NCI-H128 (cell line): ENCODE measurements around the gene SYNE1.
"Not testable (repeated sequence)": the region's sequence is repeated elsewhere in the genome, so short reads cannot be mapped to it uniquely, and the experiment has no call there.

ENCODE experiments used
- DNase-seq: peaks from one replicate; lab custom pipeline; 2025; ENCODE audit not compliant: unreplicated experiment; lab: John Stamatoyannopoulos, UW

Gene SYNE1

DNA sequence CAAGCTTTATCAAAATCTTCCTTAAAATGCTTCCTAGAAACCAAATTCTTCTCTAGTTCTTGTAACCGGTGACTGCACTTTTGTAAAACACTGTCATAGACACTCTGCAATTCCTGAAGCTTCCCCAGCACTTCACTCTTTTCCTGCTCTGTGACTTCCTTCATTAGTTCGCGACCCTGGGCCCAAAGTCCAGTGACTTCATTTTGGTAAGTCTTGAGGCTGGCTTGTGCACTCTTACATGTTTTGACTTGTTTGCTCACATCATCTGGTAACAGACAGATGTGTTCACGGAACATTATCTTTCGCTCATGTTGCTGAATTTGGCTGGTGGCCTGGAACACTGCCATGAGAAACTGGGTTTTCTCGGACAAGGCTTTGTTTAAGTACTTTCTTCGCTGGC is 306.2 kb downstream of the SYNE1 start:
- no peak for DNase-seq

DNA sequence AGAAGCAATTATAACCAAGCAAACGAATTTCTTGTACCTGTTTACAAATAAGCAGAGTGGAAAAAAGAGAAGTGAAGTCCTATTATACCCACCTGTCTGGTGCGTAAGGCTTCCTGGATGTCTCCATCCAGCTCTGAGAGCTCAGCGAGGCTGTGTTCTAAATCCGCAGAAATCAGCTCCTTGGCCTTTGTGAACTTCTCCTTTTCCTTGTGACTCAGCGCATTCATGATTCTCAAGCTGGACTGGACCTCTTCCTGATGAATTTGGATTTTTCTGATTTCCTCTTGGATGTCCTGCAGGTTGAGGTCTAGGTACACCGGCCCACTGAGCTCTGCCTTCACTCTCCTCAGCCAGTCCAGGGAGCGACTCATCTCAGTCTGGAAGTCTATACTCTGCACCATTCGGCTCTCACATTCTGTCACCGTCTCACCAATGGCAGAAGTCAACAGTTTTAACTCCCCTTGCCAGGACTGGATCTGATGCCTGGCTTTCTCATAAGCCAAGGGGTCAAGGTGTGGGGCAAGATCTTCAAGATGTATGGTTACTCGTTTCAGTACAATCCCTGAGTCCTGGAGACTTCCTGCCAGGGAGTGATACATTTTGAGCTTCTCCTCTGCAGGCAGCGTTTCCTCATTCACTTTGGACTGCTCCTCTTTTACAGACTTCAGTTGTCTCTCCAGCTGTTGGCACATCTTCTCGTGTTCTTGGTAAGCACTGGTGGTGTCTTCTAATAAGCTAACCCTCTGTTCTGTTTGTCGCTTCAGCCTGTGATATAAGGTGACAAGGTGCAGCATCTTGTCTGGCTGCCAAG is 307.3 kb downstream of the SYNE1 start:
- no peak for DNase-seq

DNA sequence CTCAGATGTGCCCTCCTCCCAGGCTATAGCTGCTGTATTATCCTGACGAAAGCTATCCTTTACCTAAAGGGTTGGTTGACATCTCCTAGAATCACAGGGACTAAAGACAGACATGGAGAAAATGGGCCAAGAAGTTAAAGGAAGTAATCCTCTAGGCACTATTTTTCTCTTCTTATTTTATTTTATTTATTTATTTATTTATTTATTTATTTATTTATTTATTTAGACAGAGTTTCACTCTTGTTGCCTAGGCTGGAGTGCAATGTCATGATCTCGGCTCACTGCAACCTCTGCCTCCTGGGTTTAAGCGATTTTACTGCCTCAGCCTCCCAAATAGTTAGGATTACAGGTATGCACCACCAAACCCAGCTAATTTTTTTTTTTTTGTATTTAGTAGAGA is 309.0 kb downstream of the SYNE1 start:
- not testable (repeated sequence) for DNase-seq

DNA sequence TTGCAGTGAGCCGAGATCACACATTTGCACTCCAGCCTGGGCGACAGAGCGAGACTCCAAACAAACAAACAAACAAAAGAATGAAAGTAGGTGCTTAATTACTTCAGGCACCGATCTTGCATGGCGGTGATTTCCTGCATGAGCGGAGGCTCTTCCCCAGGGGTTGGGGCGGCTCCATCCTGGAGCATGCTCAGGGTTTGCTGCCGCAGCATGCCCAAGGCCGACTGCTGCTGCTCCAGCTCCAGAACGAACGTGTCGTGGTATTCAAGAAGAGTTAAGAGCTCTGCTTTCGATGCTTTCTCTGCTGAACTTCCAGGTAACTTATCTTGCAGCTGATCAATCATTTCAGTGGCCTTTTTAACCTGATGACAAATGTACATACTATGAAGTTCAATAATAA is 313.8 kb downstream of the SYNE1 start:
- no peak for DNase-seq

DNA sequence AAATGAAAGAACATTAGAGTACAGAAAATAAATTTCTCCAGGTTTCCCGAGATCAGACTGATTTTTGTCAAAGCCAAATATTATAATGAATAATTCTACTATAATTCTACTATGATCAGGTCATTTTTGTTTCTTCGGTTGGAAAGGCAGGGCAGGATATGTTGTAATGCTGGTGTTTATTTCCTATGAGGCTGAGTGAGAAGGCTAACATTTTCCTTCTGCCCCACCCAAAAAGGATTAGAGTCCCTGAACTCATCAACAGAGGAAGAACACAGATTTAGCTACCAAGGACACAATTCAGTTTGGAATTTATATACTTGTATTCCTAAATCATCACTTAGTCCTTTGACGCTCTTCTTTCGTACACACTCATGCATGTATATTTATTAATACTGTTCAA is 318.9 kb downstream of the SYNE1 start:
- DNase-seq = no peak

DNA sequence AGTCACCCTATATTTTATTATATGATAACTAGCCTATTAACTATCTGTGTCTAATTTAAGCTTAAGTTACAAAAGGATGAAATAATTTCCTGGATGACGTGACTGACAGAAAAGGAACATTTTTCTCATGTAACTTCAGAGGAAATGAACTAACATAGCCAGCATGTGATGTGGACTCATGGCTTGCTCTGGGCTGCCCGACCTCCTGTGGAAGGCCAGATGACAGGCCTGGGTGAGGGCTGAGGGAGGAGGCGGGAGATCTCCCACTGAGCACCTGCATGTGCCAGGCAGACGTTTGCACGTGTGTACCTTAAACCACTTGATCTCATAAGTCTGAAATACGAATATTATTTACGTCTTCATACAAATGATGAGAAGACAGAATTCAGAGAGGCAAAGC is 321.1 kb downstream of the SYNE1 start:
- DNase-seq = no peak

DNA sequence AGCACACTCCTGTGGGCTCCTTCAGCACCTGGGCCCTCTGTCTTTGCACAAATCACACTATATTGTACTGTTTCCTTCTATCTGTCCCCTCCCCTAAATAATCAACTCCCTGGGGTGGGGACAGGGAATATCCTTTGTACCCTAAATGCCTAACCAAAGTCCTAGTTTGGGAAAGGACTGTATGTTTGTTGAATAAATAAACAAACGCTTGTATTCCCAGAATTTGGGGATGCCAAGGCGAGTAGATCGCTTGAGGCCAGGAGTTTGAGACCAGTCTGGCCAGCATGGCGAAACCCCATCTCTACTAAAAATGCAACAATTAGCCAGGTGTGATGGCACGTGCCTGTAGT is 322.7 kb downstream of the SYNE1 start:
- DNase-seq = no peak

DNA sequence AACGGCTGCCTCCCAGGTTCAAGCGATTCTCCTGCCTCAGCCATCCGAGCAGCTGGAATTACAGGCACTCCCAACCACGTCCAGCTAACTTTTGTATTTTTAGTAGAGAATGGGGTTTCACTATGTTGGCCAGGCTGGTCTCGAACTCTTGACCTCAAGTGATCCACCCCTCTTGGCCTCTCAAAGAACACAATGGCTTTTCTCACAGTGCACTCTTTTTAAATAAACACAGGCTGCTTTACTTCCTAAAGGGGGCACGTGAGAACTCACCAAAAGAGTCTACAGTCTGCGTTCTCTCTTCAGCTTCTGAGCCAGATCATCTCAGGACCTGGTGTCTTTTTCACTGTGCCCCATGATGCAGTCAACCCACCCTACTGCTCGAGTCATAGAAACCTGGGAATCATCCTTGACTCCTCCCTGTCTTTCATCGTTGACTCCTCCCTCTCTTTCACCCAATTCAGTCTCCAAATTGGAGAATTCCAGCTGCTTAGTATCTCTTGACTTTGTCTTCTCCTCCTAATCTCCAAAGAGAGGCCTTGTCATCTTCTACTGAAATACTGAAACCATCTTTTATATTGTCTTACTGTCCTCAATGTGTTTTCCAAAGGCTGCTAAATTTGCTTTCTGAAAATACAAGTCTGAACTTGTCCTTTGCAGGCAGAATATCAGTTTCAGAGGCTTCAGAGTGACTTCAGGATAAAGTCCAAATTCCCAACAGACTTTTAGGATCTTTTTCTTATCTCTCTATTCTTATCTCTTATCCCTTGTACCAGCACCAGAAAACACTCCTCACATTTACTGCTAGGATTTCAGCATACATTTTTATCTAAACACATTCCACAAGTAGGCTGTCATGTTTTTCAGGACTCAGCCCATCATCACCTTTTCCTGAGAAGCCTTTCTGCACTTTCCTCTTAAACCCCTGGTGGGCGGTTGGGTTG is 323.4 kb downstream of the SYNE1 start:
- no peak for DNase-seq

DNA sequence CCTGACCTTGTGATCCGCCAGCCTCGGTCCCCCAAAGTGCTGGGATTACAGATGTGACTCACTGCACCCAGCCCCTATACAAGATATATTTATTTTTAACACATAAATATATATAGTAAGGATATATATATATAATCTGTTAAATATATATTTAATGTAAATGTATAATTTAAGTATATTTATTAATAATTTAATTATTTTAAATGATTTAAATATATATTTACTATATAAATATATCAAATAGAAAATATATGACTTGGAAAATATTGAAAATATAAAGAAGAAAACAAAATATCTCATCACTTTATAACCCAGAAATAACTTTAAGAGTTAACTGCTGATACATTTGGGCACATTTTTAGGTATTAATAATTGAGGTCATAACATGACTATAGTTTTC is 324.7 kb downstream of the SYNE1 start:
- no peak for DNase-seq

DNA sequence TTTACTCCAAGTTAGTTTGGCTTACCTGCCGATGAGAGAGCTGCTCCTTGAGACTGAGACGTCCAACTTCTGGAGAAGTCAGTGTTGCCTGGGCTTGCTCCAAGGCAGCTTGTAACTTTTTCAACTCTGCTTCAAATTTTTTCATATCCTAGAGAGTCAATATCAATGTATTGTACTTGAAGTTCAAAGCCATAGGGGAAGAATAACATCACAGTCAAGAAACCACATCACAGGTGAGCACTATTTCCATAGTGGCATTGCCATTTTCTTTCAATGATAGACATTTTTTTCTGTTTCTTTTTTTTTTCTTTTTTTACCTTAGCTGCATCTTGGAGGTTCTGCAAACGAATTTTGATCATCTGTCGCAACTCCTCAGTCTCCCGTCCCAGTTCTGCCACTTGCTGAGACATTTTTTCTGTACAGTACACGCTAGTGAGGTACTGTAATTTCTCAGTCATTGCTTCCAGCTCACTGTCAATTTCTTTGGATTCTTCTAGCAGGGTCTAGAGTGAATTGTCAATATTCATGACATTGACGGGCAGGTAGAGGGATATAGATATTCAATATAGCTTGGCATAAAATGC is 326.7 kb downstream of the SYNE1 start:
- no peak for DNase-seq

DNA sequence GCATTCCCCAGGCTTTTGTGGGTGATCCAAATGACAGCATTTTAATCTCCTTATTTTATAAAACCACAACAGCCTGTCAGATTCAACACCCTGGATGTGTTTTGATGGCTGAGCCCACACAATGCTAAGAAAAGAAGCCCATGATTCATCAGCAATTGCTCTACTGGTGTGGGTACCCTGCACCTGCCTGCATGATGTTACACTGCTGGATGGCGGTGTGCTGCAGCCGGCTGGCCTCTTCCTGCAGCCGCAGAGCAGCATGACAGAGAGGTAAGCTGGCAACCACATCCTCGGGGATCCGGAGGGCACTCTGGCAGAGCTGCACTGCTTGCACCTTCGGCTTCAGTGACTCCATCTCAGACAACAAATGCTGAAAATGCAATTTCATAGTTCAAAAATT is 327.5 kb downstream of the SYNE1 start:
- no peak for DNase-seq

DNA sequence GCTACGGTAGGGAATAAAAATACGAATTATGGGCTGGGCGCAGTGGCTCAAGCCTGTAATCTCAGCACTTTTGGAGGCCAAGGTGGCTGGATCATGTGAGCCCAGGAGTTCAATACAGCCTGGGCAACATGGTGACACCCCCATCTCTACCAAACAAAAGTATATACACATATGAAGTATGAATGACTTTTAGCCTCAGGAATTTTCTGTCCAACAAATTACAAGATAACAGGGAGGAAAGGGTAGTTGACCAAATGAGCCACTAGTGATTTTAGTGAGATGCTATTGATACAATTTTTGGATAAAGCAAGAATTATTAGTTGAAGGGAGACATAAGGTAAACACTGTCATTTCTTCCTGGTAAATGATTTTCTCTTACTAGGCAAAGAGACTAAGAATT is 328.2 kb downstream of the SYNE1 start:
- DNase-seq = no peak

DNA sequence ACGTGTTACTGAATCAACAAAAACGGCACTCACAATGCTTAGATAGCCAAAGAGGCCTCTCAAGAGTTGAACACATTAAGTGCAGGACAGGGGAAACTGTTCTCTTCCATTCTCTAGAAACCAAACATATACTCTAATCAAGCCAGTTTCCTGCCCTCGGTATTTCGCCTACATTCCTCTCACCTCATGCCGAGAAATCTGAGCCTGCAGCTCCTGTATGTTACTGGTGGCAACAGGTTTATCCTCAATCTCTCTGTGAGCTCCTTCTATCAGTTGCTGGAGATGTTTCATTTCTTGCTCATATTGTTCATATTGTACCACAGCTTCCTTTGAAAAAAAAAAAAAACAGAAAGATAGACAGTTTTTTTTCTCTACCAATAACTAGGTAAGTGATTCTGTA is 328.9 kb downstream of the SYNE1 start:
- no peak for DNase-seq

DNA sequence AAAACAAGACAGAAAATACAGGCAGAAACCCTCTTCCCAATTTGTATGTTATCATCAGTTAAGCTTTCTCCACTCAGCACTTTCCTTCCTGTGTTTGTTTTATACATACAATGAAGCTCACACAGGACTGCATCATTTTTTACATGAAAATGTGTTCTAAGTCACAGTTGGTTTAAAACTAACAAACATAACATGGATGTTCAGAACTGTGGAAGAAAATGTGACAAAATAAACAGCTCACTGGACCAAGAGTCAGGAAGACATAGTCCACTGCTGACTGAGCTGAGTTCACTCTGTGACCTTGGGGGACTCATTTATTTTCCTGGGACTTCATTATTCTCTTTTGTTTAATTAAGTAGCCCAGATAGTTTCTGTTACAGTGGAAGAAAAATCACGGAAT is 331.5 kb downstream of the SYNE1 start:
- DNase-seq = no peak

DNA sequence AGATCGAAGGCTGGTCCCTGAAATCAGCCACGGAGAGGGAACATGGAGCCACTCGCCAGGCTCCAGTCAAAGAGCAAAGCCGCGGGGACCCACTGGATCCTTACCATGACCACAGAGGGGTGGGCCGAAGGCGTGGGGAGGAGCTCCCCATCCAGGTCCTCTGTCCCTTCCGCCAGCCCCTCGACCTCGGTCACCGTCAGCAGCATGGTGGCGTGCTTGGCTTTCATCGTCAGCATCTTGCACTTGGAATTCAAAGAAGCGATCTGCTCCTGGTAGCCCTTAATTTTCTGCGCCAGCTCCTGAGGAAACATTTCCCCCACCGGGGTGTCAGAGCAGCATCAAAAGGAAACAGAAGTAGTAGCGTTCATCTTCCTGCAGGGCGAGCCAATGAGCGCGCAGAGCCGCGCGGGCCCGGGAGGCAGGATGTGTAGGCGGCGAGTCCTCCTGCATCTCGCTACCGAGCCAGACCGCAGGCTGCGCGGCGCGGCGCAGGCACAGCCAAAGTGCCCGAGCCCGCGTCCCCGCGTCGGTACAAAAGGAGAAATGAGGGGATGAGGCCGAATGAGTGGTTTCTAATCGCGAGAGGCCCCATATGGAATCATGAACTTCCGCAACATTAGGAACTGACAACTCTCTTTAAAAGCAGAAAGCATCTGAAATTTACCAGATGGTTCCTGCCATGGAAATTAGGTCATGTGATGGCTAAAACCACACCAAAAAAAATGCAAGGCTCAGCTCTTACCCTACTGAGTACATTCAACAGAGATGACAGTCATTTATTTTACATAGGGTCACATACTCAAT is 335.2 kb downstream of the SYNE1 start:
- peak; percentile 37 for DNase-seq

DNA sequence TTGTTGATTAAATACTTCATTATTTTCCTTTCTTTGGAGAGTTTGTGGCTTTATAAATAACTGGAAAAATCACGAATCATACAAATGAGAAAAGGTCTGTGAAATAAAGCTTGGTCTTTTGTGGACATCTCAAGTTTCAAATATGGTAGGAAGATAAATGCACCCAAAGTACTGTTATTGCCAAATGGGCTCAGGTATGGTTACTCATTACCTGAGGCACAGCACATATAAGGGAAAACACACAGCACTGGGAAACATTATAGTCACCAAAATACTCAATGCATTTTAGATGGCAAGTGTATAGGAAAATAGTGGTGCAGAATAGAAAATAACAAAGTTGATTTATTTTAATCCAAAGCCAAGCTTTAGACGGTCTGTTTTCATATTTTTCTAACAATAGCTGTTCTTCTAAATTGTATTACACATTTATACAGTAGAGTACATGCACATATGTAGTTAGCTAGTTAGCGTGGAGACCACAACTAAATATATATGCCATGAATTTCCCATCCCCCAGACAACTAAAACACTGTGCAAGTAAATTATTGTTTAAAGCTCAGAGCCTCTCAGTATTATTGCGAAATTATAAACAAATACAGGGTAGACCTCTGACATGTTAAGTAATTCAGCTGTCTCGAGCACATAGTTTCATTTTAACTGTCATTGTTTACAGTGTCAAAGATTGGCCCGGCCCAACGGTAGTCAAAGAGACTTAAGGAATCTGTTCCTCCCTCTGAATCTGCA is 336.0 kb downstream of the SYNE1 start:
- no peak for DNase-seq

DNA sequence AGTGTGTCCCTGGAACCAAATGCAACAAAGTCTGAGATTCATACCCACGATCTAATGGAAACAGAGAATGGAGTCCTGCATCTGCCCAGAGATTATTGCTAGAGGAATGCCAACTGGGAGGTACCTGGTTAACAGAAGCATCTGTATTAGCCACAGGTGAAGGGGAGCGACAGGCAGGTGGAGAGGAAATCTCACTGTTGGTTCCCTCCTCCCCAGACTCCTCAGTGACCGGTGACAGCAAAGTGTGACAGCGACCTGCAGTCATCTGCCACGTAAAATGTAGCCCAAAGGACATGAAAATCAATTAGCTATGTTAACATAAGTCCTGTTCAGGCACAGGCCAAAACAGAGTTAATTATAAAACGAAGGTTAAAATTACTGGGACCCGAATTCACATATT is 336.6 kb downstream of the SYNE1 start:
- no peak for DNase-seq

DNA sequence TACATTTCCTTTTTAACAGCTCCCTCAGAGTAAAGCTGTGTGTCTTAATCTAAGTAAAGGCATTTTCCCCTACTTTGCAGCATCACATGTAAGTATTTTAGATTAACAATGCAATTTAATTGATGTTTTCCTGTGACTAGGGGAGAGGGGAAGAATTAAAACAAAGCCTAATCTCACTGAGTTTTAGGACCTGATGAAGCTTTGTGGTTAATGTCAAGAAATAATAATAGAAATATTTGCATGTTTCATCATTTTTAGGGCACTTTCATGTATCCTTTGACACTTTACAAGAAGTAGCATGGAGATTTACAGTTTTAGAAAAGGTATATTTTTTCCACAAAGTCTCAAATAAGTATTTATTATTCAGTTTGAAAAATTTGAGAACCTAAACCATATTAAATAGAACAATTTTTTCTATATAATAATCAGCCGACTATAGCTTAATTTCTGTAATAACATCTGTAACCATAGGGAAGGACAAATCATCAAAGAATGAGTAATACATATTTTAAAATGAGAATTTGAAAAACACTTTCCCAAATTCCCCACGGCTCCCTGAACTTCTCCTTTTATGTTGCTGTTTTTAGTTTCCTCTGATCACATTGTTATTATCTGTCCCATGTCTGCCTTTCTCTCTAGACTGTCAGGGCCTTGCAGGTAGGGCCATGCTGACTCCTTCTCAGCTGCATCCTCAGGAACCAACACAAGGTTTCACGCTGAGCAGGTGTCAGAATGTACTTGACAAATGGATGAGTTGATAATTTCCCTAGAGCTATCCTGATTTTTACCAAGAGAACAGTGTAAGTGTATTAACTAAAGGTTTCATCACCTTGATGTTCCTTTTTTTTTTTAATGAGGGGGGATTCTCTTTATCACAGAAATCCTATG is 338.1 kb downstream of the SYNE1 start:
- no peak for DNase-seq

DNA sequence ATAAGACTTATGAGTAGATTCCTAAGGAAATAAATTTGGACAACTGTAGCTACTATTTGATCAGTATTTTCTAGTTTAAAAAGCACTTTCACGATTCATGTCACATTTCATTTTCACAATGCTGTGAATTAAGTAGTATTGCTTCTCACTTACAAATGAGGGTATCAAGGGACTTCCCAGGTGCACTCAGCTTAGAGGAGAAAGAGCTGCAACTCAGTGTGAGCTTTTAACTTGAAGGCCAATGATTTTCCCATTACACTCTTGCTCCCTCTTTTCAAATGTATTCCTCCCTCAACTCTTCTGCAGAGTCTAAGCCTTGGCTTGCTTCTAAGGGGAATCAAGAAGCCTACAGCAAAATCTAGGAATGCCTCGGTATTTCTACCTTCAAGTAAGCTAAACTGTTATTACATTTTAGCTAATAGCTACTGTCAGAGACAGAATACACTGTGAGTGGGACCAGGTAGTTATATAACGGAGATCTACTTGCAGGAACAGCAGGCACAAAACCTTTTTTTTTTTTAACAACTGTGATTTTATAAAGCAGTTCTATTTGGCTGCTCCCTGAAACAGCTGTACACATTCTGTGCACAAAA is 339.0 kb downstream of the SYNE1 start:
- DNase-seq = no peak
